Colon (tissue), 2 donors: ENCODE results near the gene CD34.
"Not testable (repeated sequence)": the region's sequence is repeated elsewhere in the genome, so short reads cannot be mapped to it uniquely, and the experiment has no call there.

Source experiments
- FAIRE-seq: peaks from 2 replicates; lab custom pipeline; 2012; peaks lifted over from hg19 to GRCh38; lab: Jason Lieb, UNC
- donor health status: control.
- donor health status: control.

The CD34 gene, protein sequence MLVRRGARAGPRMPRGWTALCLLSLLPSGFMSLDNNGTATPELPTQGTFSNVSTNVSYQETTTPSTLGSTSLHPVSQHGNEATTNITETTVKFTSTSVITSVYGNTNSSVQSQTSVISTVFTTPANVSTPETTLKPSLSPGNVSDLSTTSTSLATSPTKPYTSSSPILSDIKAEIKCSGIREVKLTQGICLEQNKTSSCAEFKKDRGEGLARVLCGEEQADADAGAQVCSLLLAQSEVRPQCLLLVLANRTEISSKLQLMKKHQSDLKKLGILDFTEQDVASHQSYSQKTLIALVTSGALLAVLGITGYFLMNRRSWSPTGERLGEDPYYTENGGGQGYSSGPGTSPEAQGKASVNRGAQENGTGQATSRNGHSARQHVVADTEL

GRCh38 chr1:207910591-207911354 lies at the start of gene CD34:
TSS of gene CD34 (minus strand) at chr1:207911125. CDS start at chr1:207911080, 45 bp downstream.
- no peak for FAIRE-seq

DNA sequence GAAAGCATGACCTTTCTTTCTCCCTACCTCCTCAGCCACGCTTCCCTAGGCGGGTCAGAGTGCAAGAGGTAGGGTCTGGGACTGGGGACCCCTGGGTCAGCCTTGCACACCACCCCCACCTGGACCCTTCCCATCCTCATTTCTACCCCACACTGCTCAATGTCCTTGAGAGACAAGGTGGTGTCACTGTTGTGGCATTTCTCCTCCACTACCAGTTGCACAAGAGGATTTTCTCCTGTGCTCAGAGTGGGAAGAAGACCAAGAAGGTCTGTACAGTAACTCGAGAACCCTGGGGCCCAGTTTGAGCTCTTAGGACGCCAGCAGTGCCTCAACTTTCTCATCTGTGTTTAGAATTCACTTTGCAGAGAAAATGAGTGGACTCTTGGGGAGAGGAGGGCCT lies 49.4 kb upstream of the CD34 start:
- no peak for FAIRE-seq

GRCh38 chr1:207959910-207960309 lies 49.0 kb upstream of the CD34 start:
- no peak for FAIRE-seq

- FAIRE-seq = no peak
Observed at GRCh38 chr1:207959141-207959825, 48.4 kb upstream of the CD34 start.

DNA sequence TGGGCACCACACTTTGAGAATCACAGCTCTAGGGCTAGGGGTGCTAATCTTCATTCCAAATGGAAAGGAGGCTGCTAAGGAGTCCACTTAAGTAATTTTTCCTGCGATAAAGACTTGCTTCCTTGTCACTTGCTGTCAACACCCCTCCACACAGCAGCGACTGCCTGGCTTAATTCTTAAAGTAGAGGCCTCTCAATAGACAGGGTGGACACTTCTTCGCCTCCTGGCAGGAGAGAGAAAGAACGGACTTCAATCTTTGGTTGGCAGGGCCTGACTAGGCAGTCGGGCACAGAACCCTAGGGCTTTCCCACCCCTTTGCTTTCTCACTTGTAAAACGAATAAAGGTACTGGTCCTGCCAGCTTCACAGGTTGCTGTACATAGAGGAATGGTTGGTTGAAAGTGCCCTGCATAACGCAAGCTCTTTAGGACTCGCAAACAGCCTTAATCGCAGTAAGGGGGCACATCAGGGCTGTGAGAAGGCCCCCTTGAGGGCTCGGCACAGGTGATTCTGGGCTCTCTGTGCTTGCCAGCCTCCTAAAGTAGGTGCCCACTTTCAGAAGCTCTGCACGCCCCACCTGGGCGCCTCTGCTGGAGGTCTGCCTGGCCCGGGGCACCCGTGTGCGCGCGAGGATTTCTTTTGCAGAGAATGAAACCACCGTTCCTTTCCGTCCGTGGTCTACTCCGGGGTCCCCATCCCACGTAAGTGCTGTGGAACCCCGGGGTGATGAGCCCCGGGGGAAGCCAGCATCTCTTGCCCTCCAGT lies 47.6 kb upstream of the CD34 start:
- no peak for FAIRE-seq

DNA sequence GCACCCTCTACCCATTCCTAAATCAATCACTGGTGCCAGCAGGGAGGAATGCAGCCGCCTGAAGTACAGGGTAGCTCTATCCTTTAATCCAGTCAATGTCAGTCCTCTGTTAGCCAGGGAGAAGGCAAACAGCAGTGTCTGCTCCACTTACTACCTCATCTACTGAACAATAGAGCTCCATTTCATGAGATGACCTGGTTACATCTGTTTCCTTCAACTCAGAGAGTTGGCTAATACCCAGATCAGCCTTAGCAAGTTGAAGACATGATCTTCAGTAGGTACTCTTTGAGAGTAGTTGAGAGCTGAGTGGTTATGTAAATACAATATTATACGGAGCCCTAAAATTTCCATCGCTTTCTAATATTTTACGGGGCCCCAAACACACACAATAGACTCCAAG lies 46.1 kb upstream of the CD34 start:
- FAIRE-seq = no peak

GRCh38 chr1:207954104-207954503 lies 43.2 kb upstream of the CD34 start:
- no peak for FAIRE-seq

DNA sequence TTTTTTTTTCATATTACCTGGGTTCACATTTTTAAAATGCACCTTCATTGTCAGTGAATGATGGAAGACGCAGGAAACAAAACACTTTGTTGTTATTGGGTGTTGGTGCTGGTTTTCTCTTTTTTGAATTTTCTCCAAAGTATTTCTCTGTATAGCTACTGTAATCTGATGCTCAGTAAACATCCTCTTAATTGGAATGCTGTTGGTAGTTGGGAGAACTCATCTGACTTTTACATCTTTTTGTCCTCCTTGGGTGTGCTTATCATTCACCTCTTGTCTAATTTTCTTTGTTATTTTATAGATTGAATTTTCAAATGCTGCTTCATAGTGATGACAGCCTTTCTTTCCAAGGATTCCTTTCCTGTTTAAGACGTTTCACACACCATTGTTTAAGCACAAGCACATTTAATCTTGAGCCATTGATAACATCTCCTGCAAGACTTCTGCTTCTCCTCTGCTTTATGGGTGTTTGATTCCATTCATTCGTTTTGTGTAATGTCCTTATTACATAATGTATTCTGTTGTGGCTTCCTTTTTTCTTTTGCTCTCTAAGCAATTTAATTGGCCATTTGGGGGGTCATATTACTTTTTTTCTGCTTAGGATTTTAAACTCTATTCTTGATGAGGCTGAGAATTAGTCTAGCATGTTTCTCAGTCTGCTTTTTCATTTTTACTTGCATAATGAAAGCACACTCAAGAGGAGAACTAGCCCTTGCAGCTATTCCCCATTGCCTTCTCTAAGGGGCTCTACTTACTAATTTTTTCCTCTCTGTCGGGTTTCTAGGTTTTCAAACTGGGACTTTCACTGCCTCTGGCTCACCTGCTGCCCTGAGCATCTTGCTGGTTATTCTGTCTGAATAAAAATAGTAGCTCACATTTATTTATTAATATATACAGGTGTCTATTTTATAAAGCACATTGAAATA lies 42.0 kb upstream of the CD34 start:
- FAIRE-seq = no peak

- no peak for FAIRE-seq
Observed at GRCh38 chr1:207951652-207952051, 40.7 kb upstream of the CD34 start.

- no peak for FAIRE-seq
Observed at GRCh38 chr1:207950750-207951149, 39.8 kb upstream of the CD34 start.

DNA sequence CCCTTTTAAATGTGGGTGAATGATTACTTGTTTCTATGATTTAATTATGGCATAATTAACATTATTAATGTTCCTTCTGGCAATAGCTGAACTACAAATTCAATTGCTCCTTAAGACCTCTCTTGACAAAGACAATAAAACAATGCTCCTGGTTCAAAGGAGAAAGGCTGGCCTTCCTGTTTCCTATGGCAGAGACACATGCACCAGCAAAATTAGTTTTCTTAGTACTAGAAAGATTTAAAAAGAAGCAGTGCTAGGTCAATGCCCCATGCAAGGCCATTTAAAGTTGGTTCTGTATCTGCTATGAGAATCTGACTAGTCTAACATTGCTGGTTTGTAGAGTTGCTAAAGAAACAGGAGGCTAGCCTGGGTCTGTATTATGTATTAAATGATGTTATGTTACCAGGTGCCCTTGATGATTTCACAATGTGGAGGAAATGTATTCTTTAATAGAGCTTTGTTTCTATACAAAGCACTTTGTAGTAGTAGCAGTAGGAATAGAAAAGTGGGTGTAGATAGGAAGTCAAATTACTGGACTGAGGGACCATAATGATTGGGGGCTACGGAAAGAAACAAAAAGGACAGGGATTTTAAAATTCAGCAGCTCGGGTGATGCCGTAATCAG lies 38.8 kb upstream of the CD34 start:
- FAIRE-seq = no peak

DNA sequence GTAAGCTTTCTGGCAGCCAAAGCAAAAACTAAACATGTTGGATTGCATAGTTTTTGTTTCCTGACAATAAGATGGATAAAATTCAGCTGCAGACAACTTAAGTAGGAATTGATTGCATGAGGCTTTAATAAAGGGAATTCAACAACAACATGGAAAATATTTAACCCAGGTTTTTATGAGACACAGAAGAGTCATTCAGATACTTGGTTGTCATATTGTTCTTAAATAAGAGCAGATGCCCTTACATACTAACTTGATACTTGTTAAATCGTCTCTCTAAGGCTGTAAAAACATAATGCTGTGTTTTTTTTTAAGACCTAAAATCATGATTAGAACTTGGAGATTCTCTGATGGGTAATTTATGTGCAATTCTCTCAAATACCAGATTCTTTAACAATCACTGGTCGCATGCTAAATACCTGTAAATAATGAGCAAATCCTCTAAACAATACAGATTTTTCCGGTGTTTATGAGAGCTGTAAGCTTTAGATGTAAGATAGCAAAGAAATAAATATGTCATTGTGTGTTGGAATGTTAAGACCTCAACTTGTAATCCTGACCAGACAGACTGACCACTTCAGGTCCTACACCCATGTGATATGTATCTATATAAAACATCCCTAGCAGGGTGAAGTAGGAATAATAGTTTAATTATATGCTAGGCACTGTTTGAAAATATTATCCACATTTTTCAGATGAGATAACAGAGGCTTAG lies 37.8 kb upstream of the CD34 start:
- FAIRE-seq = no peak

GRCh38 chr1:207946756-207947155 lies 35.8 kb upstream of the CD34 start:
- FAIRE-seq = no peak

GRCh38 chr1:207944571-207944970 lies 33.6 kb upstream of the CD34 start:
- no peak for FAIRE-seq

DNA sequence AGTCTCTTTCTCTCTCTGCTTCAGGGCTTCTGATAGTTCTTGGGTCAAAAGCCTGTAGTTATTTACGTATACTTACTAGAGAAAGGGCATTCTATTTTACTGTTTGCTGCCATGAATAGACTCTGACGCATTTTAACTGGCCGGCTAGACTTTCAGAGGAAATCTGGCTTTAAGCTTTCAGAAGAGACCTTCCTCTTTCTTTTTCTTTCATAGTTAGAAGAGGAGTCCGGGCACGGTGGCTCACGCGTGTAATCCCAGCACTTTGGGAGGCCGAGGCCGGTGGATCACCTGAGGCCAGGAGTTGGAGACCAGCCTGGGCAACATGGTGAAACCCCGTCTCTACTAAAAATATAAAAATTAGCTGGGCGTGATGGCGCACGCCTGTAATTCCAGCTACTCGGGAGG lies 31.4 kb upstream of the CD34 start:
- FAIRE-seq = not testable (repeated sequence)

GRCh38 chr1:207941665-207942064 lies 30.7 kb upstream of the CD34 start:
- no peak for FAIRE-seq

GRCh38 chr1:207938016-207938415 lies 27.1 kb upstream of the CD34 start:
- no peak for FAIRE-seq

GRCh38 chr1:207937204-207937603 lies 26.3 kb upstream of the CD34 start:
- no peak for FAIRE-seq

GRCh38 chr1:207935166-207935583 lies 24.2 kb upstream of the CD34 start:
- FAIRE-seq = no peak
